MV-4-11 (cell line): ENCODE measurements around the gene HAND1.

ENCODE experiments used
- DNase-seq: peaks from one replicate; lab custom pipeline; 2025; lab: John Stamatoyannopoulos, UW

HAND1 gene

GRCh38 chr5:154455585-154455984 lies 22.4 kb downstream of the HAND1 start:
- DNase-seq: no peak

GRCh38 chr5:154451957-154452356 lies 26.1 kb downstream of the HAND1 start:
- DNase-seq: no peak

GRCh38 chr5:154449786-154450185 lies 28.2 kb downstream of the HAND1 start:
- no peak for DNase-seq

- no peak for DNase-seq
Measured at GRCh38 chr5:154447089-154447725, 30.8 kb downstream of the HAND1 start.

GRCh38 chr5:154446195-154447088 lies 31.6 kb downstream of the HAND1 start:
- no peak for DNase-seq

GRCh38 chr5:154445422-154446194 lies 32.4 kb downstream of the HAND1 start, which contains the start of gene SAP30L:
SAP30L (plus strand) TSS chr5:154445997; CDS start chr5:154446605, 608 bp downstream.
- DNase-seq: peak; percentile 92

GRCh38 chr5:154444556-154445421 lies 33.2 kb downstream of the HAND1 start:
- DNase-seq: no peak

GRCh38 chr5:154442801-154443200 lies 35.2 kb downstream of the HAND1 start:
- no peak for DNase-seq

- DNase-seq: no peak
Measured at GRCh38 chr5:154440540-154440939, 37.5 kb downstream of the HAND1 start.

- no peak for DNase-seq
Measured at GRCh38 chr5:154437281-154437965, 40.6 kb downstream of the HAND1 start.

GRCh38 chr5:154435226-154435625 lies 42.8 kb downstream of the HAND1 start:
- DNase-seq: no peak

- DNase-seq: no peak
Measured at GRCh38 chr5:154430961-154431630, 46.9 kb downstream of the HAND1 start.

GRCh38 chr5:154430466-154430865 lies 47.6 kb downstream of the HAND1 start:
- no peak for DNase-seq

- no peak for DNase-seq
Measured at GRCh38 chr5:154429341-154429740, 48.7 kb downstream of the HAND1 start.

GRCh38 chr5:154428208-154428607 lies 49.8 kb downstream of the HAND1 start:
- DNase-seq: no peak
